Esophagus muscularis mucosa (tissue), 4 donors: Measurements from ENCODE around the gene SLC6A16.

Experiments used
- EP300 ChIP-seq: sonication (generic); formaldehyde crosslinking; IDR thresholded peaks from one replicate; pipeline ENCODE4 v1.6.1; 2017; ENCODE audit warnings: antibody characterized with exemption
- POLR2A ChIP-seq: fragments of 450-650 bp; IDR thresholded peaks from one replicate; pipeline ENCODE4 v1.6.1; 2017; ENCODE audit warnings: antibody characterized with exemption, moderate library complexity, mild to moderate bottlenecking, low read depth
- POLR2AphosphoS5 ChIP-seq, 2 donors: sonication (generic); formaldehyde crosslinking; IDR thresholded peaks; one replicate each; pipeline ENCODE4 v1.6.1; 2017; ENCODE audit warnings: antibody characterized with exemption in 2 of 2
- TF ChIP-seq, protein P1 (sequence below), 3 experiments: fragments of 200-600 bp in 2 of 3; fragments of 450-650 bp in 1 of 3; sonication (generic) in 2 of 3; IDR thresholded peaks; one replicate each; pipeline ENCODE4 v1.5.1; 2017 to 2019; ENCODE audit warnings: antibody characterized with exemption in 3 of 3, mild to moderate bottlenecking in 2 of 3, moderate library complexity in 1 of 3

DNA sequence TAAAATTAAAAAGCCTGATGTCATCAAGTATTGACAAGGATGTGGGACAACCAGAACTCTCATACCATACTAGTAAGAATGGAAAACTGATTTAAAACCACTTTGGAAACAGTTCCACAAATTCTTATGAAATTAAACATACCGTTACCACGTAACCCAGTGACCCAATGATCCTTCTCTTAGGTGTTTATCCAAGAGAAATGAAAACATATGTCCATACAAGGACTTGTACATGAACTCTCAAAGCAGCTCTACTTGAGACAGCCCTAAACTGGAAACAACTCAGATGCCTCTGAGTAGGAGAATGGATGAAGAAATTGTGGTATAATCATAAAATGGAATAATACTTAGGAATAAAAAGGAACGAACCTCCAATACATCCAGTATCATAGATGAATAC lies 27.6 kb downstream of the SLC6A16 start:
- TF ChIP-seq EP300, result no peak
- TF ChIP-seq, protein P1, sequence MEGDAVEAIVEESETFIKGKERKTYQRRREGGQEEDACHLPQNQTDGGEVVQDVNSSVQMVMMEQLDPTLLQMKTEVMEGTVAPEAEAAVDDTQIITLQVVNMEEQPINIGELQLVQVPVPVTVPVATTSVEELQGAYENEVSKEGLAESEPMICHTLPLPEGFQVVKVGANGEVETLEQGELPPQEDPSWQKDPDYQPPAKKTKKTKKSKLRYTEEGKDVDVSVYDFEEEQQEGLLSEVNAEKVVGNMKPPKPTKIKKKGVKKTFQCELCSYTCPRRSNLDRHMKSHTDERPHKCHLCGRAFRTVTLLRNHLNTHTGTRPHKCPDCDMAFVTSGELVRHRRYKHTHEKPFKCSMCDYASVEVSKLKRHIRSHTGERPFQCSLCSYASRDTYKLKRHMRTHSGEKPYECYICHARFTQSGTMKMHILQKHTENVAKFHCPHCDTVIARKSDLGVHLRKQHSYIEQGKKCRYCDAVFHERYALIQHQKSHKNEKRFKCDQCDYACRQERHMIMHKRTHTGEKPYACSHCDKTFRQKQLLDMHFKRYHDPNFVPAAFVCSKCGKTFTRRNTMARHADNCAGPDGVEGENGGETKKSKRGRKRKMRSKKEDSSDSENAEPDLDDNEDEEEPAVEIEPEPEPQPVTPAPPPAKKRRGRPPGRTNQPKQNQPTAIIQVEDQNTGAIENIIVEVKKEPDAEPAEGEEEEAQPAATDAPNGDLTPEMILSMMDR (IDR thresholded peaks at IDR 0.05), result no peak
- no peak for TF ChIP-seq POLR2A
- no peak for TF ChIP-seq POLR2AphosphoS5 (IDR thresholded peaks at IDR 0.05)
